ENCODE data around the gene MILR1.
"Not testable (repeated sequence)": the region's sequence is repeated elsewhere in the genome, so short reads cannot be mapped to it uniquely, and the experiment has no call there.

Gene MILR1

GRCh38 chr17:64430036-64430435, 18.9 kb upstream of the MILR1 start:
- DNase-seq: not testable (repeated sequence)

GRCh38 chr17:64431534-64431933, 17.4 kb upstream of the MILR1 start:
- no peak for DNase-seq

GRCh38 chr17:64437944-64438525, 10.9 kb upstream of the MILR1 start:
- no peak for DNase-seq

- DNase-seq: not testable (repeated sequence)
These were observed 9.4 kb upstream of the MILR1 start for GRCh38 chr17:64439521-64439920.

- no peak for DNase-seq
These were observed 9.0 kb upstream of the MILR1 start for GRCh38 chr17:64439956-64440355.

GRCh38 chr17:64441772-64442540, 7.0 kb upstream of the MILR1 start:
- DNase-seq: no peak

- no peak for DNase-seq
These were observed 6.4 kb upstream of the MILR1 start for GRCh38 chr17:64442541-64442971.

GRCh38 chr17:64443086-64443760, 5.7 kb upstream of the MILR1 start:
- no peak for DNase-seq

GRCh38 chr17:64447526-64447925, 1.4 kb upstream of the MILR1 start:
- DNase-seq: no peak

GRCh38 chr17:64449545-64449944, 630 bp downstream of the MILR1 start:
- DNase-seq: no peak

GRCh38 chr17:64455993-64456885, 7.3 kb downstream of the MILR1 start:
- no peak for DNase-seq

- no peak for DNase-seq
These were observed 8.2 kb downstream of the MILR1 start for GRCh38 chr17:64457156-64457555.

- DNase-seq: no peak
These were observed 9.8 kb downstream of the MILR1 start for GRCh38 chr17:64458756-64459155.

GRCh38 chr17:64459284-64459747, 10.4 kb downstream of the MILR1 start:
- no peak for DNase-seq

- not testable (repeated sequence) for DNase-seq
These were observed 10.9 kb downstream of the MILR1 start for GRCh38 chr17:64459818-64460217.

GRCh38 chr17:64460955-64461354, 12.0 kb downstream of the MILR1 start:
- DNase-seq: no peak

GRCh38 chr17:64461788-64462187, 12.9 kb downstream of the MILR1 start:
- no peak for DNase-seq

GRCh38 chr17:64466019-64466735, 17.3 kb downstream of the MILR1 start:
- no peak for DNase-seq

- DNase-seq: not testable (repeated sequence)
These were observed 17.9 kb downstream of the MILR1 start for GRCh38 chr17:64466834-64467233.

- no peak for DNase-seq
These were observed 21.7 kb downstream of the MILR1 start for GRCh38 chr17:64470625-64471024.

- no peak for DNase-seq
These were observed 22.5 kb downstream of the MILR1 start for GRCh38 chr17:64471440-64471839.

- DNase-seq: no peak
These were observed 23.6 kb downstream of the MILR1 start for GRCh38 chr17:64472564-64472963.
